Stimulated activated CD8-positive, alpha-beta memory T cell treated with anti-CD3 and anti-CD28 coated beads, Interleukin-15, amount 100 ng/mL, for 24 hours (primary cell): ENCODE measurements around the gene OR2T6.
"Not testable (repeated sequence)": the region's sequence is repeated elsewhere in the genome, so short reads cannot be mapped to it uniquely, and the experiment has no call there.

Experiments
- DNase-seq: peaks from one replicate; pipeline ENCODE4 v3.0.0-alpha.2; 2020; ENCODE audit warnings: low read depth

The OR2T6 gene, protein sequence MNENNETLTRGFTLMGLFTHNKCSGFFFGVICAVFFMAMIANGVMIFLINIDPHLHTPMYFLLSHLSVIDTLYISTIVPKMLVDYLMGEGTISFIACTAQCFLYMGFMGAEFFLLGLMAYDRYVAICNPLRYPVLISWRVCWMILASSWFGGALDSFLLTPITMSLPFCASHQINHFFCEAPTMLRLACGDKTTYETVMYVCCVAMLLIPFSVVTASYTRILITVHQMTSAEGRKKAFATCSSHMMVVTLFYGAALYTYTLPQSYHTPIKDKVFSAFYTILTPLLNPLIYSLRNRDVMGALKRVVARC

DNA sequence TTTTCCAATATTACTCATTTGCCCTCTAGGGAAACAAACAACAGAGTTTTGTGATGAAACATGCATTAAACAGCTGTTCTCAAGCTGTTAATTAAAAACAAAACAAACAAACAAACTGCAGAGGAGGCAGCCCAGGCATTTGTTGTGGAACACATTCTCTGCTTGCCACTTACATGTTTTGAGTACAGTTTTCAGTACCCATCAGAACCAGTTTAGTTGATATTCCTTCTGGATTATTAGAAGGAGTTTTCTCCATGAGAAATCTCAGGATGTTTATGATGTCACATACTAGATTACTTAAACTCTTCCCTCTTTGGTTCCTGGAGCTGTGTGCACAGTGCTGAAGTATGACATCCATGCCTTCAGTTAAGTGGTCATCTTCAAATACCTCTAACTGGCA, at the start of gene OR2T6:
Gene OR2T6 (plus strand): TSS at position 301 of the 400 bp plus-strand sequence. CDS start 11,863 bp downstream, outside the sequence.
- DNase-seq, result no peak

DNA sequence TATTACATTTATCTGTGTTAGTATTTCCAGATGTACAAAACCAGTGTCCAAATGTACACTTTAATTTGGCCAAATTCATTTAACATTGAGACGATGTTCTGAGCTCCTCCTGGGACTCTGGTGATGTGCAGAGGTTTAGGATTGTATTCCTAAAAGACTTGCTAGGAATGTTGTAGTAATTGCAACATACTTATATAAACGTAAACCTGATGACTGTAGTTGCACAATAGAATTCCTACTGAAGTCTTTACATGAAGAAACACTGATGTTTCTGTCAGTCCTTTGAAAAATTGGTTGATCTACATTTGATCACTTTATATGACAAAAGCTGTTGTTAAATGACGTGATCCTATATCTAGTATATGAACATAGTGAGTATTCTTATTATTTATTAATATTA, 32.1 kb upstream of the OR2T6 start:
- DNase-seq, result no peak

DNA sequence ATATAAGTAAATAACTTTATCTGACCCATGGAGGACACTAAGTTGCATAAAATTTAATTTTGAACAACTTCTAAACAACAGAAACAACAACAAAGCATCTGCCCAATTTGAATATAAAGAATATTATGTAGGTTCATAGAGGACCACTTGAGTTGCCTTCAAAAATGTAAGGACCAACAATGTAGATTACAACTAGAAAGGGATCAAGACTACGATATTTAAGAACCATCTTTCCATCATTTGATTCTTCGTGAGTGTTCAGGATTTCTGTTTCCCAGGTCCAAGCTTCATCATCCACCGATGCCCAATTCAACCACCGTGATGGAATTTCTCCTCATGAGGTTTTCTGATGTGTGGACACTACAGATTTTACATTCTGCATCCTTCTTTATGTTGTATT, 27.1 kb upstream of the OR2T6 start, which contains the start of gene OR14C36:
Gene OR14C36 (plus strand): TSS at position 301 of the 400 bp plus-strand sequence. CDS start 0 bp downstream, at position 301.
- no peak for DNase-seq

GRCh38 chr1:248359415-248359814, 16.1 kb upstream of the OR2T6 start:
- no peak for DNase-seq

- no peak for DNase-seq
These were observed 14.3 kb upstream of the OR2T6 start, which contains the start of gene OR2T4 for GRCh38 chr1:248361121-248361715. Gene OR2T4, plus strand, starts transcription at chr1:248361665. Its CDS starts 0 bp downstream, at chr1:248361665.

DNA sequence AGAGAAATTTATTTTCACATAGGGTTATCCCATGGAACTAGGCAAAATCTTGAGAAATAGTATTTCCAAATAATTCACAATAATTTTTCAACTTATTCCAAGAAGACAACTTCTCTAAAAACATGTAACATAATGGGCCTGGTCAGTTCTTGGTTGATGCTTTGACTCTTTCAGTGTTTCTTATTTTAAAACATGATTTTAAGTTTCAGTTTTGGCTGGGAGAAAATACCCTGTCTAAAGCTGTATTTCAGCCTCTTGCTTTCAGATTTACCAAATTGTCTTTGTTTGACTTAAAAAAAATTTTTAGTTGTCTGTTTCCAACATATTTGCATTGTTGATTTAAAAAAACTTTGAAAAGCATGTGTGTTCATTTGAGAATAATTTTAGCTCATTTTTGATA, 8.9 kb upstream of the OR2T6 start:
- DNase-seq, result no peak

DNA sequence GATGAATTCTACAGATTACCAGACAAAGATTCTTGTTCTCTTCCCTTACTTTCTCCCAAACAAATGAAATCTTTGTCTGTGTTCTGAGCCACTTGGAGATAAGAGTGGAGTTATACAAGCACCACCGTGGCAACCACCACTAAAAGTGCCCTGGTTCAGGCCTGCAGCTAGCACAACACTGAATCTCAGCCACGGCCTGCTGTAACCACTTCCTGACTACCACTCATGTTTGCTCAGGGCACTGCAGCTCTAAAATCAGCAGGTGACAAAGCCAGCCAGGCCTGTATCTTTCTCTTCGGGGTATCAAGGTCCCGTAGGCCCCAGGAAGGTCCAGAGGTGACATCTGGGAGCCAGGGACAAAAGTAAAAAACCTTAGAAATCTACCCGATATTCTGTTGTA, 3.2 kb upstream of the OR2T6 start:
- DNase-seq, result no peak

DNA sequence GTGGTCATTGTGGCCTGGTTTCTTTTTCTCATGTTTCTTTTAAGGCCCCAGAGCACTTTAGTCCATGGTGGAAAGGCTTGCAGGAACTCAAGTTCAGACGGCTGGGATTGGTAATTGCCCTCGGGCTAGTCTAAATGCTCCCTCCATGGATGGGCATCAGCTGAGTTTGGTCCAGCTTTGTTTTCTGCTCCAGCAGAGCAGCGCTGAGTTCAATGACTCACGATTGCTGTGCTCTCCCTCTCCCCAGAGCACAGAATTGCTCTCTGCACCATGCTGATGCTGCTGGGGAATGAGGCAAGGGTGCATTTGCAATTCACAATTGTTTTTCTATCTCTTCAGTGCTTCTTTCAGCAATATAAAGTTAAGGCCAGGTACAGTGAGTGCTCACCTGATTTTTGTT, 1.8 kb upstream of the OR2T6 start:
- no peak for DNase-seq

GRCh38 chr1:248376916-248377315, 1.4 kb downstream of the OR2T6 start:
- DNase-seq, result no peak

GRCh38 chr1:248380854-248381253, 5.3 kb downstream of the OR2T6 start:
- no peak for DNase-seq

DNA sequence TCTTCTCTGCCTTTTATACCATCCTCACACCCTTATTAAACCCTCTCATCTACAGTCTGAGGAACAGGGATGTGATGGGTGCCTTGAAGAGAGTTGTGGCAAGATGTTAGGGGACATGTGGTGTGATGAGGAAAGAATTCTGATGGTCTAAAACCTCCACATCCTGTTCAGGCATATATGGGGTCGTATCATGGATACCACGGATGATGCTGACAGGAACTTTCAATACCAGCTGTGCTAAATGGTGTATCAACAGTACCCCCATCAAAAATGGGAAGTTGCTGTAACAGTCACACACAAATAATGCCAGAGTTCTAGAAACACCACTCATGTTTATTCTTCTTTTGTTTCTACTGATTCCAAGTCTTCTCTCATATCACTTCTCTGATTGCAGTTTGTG, 12.9 kb downstream of the OR2T6 start:
- DNase-seq, result no peak

GRCh38 chr1:248393050-248393449, 17.5 kb downstream of the OR2T6 start:
- no peak for DNase-seq

DNA sequence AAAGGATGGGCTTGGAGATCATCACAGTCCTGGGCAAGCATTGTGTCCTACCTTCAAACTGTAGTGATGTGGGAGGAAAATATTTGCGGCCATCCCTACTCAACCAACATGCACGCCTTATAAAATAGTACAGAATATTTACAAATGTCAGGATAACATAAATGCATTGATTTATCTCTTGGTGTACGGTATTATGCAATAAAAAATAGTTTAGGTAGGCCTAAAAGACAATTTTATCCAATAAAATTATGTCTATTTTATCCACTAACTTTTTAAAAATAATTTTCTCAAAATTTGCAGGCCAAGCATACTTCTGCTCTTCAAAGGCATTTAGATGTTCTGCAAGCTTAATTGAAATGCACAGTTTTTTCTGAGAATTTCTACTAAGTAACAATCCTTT, 27.2 kb downstream of the OR2T6 start, which contains the start of gene OR2T1:
Gene OR2T1 (plus strand): TSS at position 301 of the 400 bp plus-strand sequence. CDS start 3,100 bp downstream, outside the sequence.
- DNase-seq, result no peak

DNA sequence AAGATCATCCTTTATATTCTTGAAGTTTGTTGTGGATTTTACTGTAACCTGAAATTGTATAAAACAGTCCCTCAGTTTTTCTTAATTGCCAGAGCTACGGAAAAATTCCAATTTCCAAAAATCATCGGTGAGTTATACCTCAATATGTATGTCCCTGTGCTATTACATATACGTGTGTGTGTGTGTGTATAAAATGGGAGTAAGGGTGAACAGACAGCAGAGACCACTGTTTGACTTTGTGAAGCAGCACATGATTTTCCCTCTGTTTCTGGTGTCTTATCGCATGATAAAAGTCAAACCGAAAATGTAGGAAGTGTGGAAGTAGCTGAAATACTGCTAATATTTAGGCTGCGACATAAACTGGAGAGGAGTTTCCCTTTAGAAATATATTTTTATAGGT, 28.5 kb downstream of the OR2T6 start:
- no peak for DNase-seq

DNA sequence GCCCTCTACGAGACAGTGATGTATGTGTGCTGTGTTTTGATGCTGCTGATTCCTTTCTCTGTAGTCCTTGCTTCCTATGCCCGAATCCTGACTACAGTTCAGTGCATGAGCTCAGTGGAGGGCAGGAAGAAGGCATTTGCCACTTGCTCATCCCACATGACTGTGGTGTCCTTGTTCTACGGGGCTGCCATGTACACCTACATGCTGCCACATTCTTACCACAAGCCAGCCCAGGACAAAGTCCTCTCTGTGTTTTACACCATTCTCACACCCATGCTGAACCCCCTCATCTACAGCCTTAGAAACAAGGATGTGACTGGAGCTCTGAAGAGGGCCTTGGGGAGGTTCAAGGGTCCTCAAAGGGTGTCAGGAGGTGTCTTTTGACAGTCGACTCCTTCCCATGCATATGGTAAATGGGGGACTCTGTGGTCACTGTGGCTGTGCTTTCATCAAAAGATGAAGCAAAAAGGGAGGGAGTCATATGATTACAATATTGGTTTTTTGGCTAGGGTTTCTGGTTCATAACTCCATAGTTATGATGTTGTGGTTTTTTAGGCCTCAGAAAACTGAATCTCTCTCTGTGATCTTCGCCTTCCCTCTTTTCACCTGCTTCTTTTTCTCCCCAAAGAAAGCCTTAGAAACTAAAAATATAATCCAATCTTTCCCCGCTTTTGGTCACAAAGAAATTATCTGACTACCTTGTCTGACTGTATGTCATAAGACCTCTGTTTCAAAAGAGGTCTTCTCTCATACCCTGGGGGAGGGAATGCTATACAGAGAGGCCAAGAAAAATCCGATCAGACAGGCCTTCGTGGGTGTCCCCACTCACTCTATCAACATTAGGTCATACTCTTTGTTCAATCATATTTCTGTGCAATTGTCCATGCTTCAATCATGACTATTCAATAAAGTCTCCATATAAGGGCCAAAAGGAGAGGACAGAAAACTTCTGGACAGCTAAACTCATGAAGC, 31.5 kb downstream of the OR2T6 start:
- DNase-seq, result no peak

GRCh38 chr1:248416226-248416625, 40.7 kb downstream of the OR2T6 start:
- no peak for DNase-seq

- no peak for DNase-seq
These were observed 42.3 kb downstream of the OR2T6 start for GRCh38 chr1:248417854-248418253.

DNA sequence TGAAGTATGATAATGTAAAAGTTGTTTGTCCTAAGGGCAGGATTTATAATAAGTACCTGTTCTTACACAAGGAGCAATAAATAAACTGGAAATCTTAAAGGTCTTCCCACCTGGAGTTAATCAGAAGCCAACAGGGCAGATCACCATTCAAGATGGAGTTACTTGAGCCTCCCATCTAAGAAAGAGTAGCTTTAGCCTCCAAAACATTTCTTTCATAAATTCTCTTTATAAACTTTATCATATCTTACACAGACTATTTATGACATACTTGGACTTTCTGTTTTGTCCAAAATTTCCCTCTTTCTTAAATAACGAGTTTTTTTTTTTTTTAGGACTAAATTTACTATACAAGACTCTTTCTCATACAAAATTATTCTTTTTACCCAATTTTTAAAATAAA, 45.8 kb downstream of the OR2T6 start:
- DNase-seq, result no peak

DNA sequence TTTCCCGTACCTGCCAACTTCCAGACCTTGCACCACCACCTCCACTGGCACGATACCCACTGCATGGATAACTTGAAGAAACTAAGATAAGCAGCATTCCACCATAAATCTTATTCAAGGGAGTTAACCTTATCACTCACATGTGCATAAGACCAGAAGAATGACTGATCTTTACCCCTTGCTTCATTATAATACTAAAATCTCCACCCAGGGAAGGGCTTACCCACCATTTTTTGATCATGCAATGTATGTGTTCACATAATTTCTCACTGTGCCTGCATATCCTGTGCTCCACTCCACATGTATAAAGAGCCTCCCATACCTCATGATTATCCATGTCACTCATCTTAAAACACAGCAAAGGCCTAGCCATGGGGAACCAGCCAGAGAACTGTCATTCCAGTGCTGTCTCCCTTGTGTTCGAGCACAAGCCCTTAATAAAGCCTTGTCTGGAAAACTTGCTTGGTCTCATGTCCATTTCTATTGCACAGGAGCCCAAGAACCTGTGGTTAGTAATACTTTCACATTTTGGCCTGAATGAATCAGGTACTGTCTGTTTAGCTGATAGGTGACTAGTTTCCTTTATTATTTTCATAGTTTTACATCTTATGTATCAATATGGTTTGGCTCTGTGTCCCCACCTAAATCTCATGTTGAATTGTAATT, 52.1 kb downstream of the OR2T6 start:
- DNase-seq, result not testable (repeated sequence)

DNA sequence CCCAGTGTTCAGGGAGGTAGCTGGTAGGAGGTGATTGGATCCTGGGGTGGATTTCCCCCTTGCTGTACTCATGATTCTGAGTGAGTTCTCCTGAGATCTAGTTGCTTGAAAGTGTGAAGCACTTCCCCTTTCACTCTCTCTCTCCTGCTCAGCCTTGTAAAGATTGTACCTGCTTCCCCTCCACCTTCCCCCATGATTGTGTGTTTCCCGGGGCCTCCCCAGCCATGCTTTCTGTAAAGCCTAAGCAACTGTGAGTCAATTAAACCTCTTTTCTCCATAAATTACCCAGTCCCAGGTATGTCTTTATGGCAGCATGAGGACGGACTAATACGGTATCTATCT, 52.6 kb downstream of the OR2T6 start:
- DNase-seq, result not testable (repeated sequence)

GRCh38 chr1:248431683-248432082, 56.1 kb downstream of the OR2T6 start:
- DNase-seq, result not testable (repeated sequence)

DNA sequence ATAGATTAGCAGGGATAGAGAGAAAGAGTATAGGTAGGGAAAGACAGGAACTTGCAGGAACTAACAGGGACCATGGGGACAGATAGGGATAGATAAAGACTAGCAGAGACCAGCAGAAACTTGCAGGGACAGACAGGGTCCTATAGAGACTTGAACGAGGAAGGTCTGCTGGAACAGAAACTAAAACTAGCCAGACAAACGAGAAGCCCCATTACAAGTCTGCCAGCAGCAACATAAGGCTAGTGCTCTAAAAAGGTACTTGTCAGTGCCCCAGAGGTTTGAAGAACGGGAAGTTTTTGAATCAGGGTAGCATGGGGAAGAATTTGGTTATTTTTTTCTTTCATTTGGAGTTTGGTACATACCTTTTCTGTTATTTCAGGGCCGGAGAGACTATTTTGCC, 56.7 kb downstream of the OR2T6 start:
- not testable (repeated sequence) for DNase-seq
